GM21576 (cell line): ENCODE measurements around the gene C10orf120.

ENCODE experiments used
- ATAC-seq: cut with Tn5 transposase; IDR thresholded peaks from one replicate; pipeline ENCODE4 v1.9.1; 2021; ENCODE audit warnings: mild to moderate bottlenecking, moderate library complexity; ENCODE audit not compliant: unreplicated experiment

Gene C10orf120

GRCh38 chr10:122703483-122704448 lies 4.1 kb upstream of the C10orf120 start:
- ATAC-seq, result peak; percentile 68

GRCh38 chr10:122702275-122702674 lies 2.6 kb upstream of the C10orf120 start:
- no peak for ATAC-seq

- ATAC-seq, result no peak
Measured at GRCh38 chr10:122701652-122702051, 2.0 kb upstream of the C10orf120 start.

GRCh38 chr10:122696687-122697086 lies 3.0 kb downstream of the C10orf120 start:
- ATAC-seq, result no peak

GRCh38 chr10:122692744-122693143 lies 6.9 kb downstream of the C10orf120 start:
- ATAC-seq, result no peak

GRCh38 chr10:122689146-122689820 lies 10.4 kb downstream of the C10orf120 start:
- no peak for ATAC-seq

GRCh38 chr10:122688293-122688989 lies 11.2 kb downstream of the C10orf120 start:
- no peak for ATAC-seq

GRCh38 chr10:122682522-122682921 lies 17.1 kb downstream of the C10orf120 start:
- ATAC-seq, result no peak

GRCh38 chr10:122678266-122678665 lies 21.4 kb downstream of the C10orf120 start:
- no peak for ATAC-seq

- ATAC-seq, result no peak
Measured at GRCh38 chr10:122675278-122675677, 24.4 kb downstream of the C10orf120 start.

- no peak for ATAC-seq
Measured at GRCh38 chr10:122674781-122675180, 24.9 kb downstream of the C10orf120 start.

- ATAC-seq, result no peak
Measured at GRCh38 chr10:122673731-122674130, 25.9 kb downstream of the C10orf120 start.

- no peak for ATAC-seq
Measured at GRCh38 chr10:122673269-122673668, 26.4 kb downstream of the C10orf120 start.

- no peak for ATAC-seq
Measured at GRCh38 chr10:122672655-122673054, 27.0 kb downstream of the C10orf120 start.

- no peak for ATAC-seq
Measured at GRCh38 chr10:122671355-122671754, 28.3 kb downstream of the C10orf120 start.

GRCh38 chr10:122669842-122670241 lies 29.8 kb downstream of the C10orf120 start:
- ATAC-seq, result no peak

- no peak for ATAC-seq
Measured at GRCh38 chr10:122669045-122669444, 30.6 kb downstream of the C10orf120 start.

- ATAC-seq, result no peak
Measured at GRCh38 chr10:122665946-122666345, 33.7 kb downstream of the C10orf120 start.

- no peak for ATAC-seq
Measured at GRCh38 chr10:122665329-122665860, 34.3 kb downstream of the C10orf120 start.

GRCh38 chr10:122664501-122664900 lies 35.1 kb downstream of the C10orf120 start:
- ATAC-seq, result no peak

- ATAC-seq, result no peak
Measured at GRCh38 chr10:122663516-122664130, 36.0 kb downstream of the C10orf120 start.
